GM12878 (cell line): Measurements from ENCODE around the gene ABR.

Experiments used
- CTCF ChIP-seq, 3 experiments: IDR thresholded peaks in 2 of 3; conservative IDR thresholded peaks in 1 of 3; 2 replicates each; pipeline ENCODE4 v1.5.1; 2011; ENCODE audit warnings: low read depth in 3 of 3, low read length in 3 of 3, mild to moderate bottlenecking in 3 of 3, control low read depth in 2 of 3, moderate library complexity in 2 of 3, inconsistent platforms in 1 of 3, mixed read lengths in 1 of 3; ENCODE audit not compliant: control insufficient read depth in 2 of 3, insufficient read depth in 1 of 3; ENCODE audit errors: extremely low read depth in 1 of 3
- KLF5 ChIP-seq: fragments of 450-650 bp; IDR thresholded peaks from 2 replicates; pipeline ENCODE4 v1.6.1; 2014; ENCODE audit warnings: mild to moderate bottlenecking; ENCODE audit not compliant: partially characterized antibody
- SIN3A ChIP-seq: IDR thresholded peaks from 2 replicates; pipeline ENCODE4 v1.6.1; 2012; ENCODE audit warnings: low read depth, low read length, improper control_type of control experiment
- SUZ12 ChIP-seq: fragments of 200-600 bp; sonication (generic); IDR thresholded peaks from one replicate; pipeline ENCODE4 v1.6.1; 2018; ENCODE audit warnings: antibody characterized with exemption, mild to moderate bottlenecking; ENCODE audit not compliant: unreplicated experiment
- ZNF274 ChIP-seq: IDR thresholded peaks from one replicate; pipeline ENCODE4 v1.8.0; 2011; ENCODE audit not compliant: insufficient read length, insufficient read depth

- no peak for TF ChIP-seq SUZ12
- TF ChIP-seq KLF5: no peak
- TF ChIP-seq SIN3A: no peak
- TF ChIP-seq CTCF (IDR thresholded peaks at IDR 0.05 in 2 of 3, conservative IDR thresholded peaks at IDR 0.05 in 1 of 3; ENCODE audit: control insufficient read depth in 2 of 3, extremely low read depth in 1 of 3, insufficient read depth in 1 of 3, low read depth in 3 of 3, low read length in 3 of 3): no peak
- no peak for TF ChIP-seq ZNF274
Measured at GRCh38 chr17:1126801-1127550, 52.8 kb downstream of the ABR start.
